Neural crest cell (in vitro differentiated cells): ENCODE data around the gene USP14. TPM values are rescaled to one million over a fixed set of nuclear protein-coding genes. Genes with fewer than 3 reads are reported as not detected.

ENCODE experiments used
- DNase-seq: peaks from one replicate; pipeline ENCODE4 v3.0.0; 2021; ENCODE audit warnings: low read depth, mixed read lengths, low spot score
- H3K27ac Mint-ChIP-seq: one replicate; pipeline ENCODE4 v1.8.0; 2021; ENCODE audit warnings: mild to moderate bottlenecking, mixed read lengths; ENCODE audit not compliant: unreplicated experiment
- H3K27me3 Mint-ChIP-seq: 2 replicates; pipeline ENCODE4 v1.8.0; 2021; ENCODE audit warnings: low read depth, mild to moderate bottlenecking, mixed read lengths
- H3K36me3 Mint-ChIP-seq: 2 replicates; pipeline ENCODE4 v1.8.0; 2021; ENCODE audit warnings: low read depth, mild to moderate bottlenecking, mixed read lengths
- H3K4me1 Mint-ChIP-seq: 2 replicates; pipeline ENCODE4 v1.8.0; 2021; ENCODE audit warnings: mixed read lengths
- H3K4me3 Mint-ChIP-seq: one replicate; pipeline ENCODE4 v1.8.0; 2021; ENCODE audit warnings: mild to moderate bottlenecking, mixed read lengths
- H3K9me3 Mint-ChIP-seq: 2 replicates; pipeline ENCODE4 v1.8.0; 2021; ENCODE audit warnings: mixed read lengths
- CTCF ChIP-seq: fragments of 200-600 bp; sonication (generic); conservative IDR thresholded peaks from 2 replicates; pipeline ENCODE4 v1.5.0; 2021; ENCODE audit warnings: antibody characterized with exemption, mild to moderate bottlenecking
- total RNA-seq: library from RNA; stranded (reverse); gene quantifications from 2 replicates; pipeline ENCODE4 v1.2.1, GENCODE V29; 2021

Gene USP14
- total RNA-seq, 1 donor from 2014 or later: 75.0 TPM

- no peaks in the 10 kb centered on the region for H3K36me3 Mint-ChIP-seq
- H3K27ac Mint-ChIP-seq: no peak overlapping the region
- DNase-seq: no peak
- no peaks in the 10 kb centered on the region for H3K9me3 Mint-ChIP-seq
- no peak overlapping the region for H3K4me3 Mint-ChIP-seq
- no peak for TF ChIP-seq CTCF
- H3K27me3 Mint-ChIP-seq: no peaks in the 10 kb centered on the region
- H3K4me1 Mint-ChIP-seq: no peaks in the 10 kb centered on the region
Observed at GRCh38 chr18:189254-189653, 30.9 kb downstream of the USP14 start.

- H3K36me3 Mint-ChIP-seq: peaks cover 9% of the 10 kb centered on the region
- no peak overlapping the region for H3K27ac Mint-ChIP-seq
- no peak for DNase-seq
- H3K9me3 Mint-ChIP-seq: no peaks in the 10 kb centered on the region
- TF ChIP-seq CTCF: no peak
- no peaks in the 10 kb centered on the region for H3K4me1 Mint-ChIP-seq
- H3K4me3 Mint-ChIP-seq: no peak overlapping the region
- no peaks in the 10 kb centered on the region for H3K27me3 Mint-ChIP-seq
Observed at GRCh38 chr18:191725-192124, 33.4 kb downstream of the USP14 start.

- peaks cover 15% of the 10 kb centered on the region for H3K36me3 Mint-ChIP-seq
- H3K9me3 Mint-ChIP-seq: no peaks in the 10 kb centered on the region
- no peaks in the 10 kb centered on the region for H3K4me1 Mint-ChIP-seq
- no peak overlapping the region for H3K4me3 Mint-ChIP-seq
- TF ChIP-seq CTCF: no peak
- H3K27me3 Mint-ChIP-seq: no peaks in the 10 kb centered on the region
- no peak overlapping the region for H3K27ac Mint-ChIP-seq
- DNase-seq: no peak
Observed at GRCh38 chr18:192801-193200, 34.4 kb downstream of the USP14 start.

GRCh38 chr18:195651-196050 lies 37.3 kb downstream of the USP14 start:
- Mint-ChIP-seq H3K4me1 (no peaks in the 10 kb centered on the region), H3K27me3 (no peaks in the 10 kb centered on the region), H3K4me3 (no peak overlapping the region), H3K9me3 (no peaks in the 10 kb centered on the region), H3K27ac (no peak overlapping the region), H3K36me3 (peaks cover 18% of the 10 kb centered on the region)
- DNase-seq: no peak
- TF ChIP-seq CTCF: no peak

- Mint-ChIP-seq H3K27me3 (no peaks in the 10 kb centered on the region), H3K4me1 (no peaks in the 10 kb centered on the region), H3K36me3 (peaks cover 20% of the 10 kb centered on the region), H3K4me3 (no peak overlapping the region), H3K27ac (no peak overlapping the region), H3K9me3 (no peaks in the 10 kb centered on the region)
- no peak for DNase-seq
- TF ChIP-seq CTCF: no peak
Observed at GRCh38 chr18:199214-199613, 40.9 kb downstream of the USP14 start.

- no peak for TF ChIP-seq CTCF
- H3K4me1 Mint-ChIP-seq: no peaks in the 10 kb centered on the region
- H3K36me3 Mint-ChIP-seq: peaks cover 23% of the 10 kb centered on the region
- no peak overlapping the region for H3K4me3 Mint-ChIP-seq
- H3K27ac Mint-ChIP-seq: no peak overlapping the region
- H3K9me3 Mint-ChIP-seq: no peaks in the 10 kb centered on the region
- DNase-seq: no peak
- H3K27me3 Mint-ChIP-seq: no peaks in the 10 kb centered on the region
Observed at GRCh38 chr18:199768-200167, 41.4 kb downstream of the USP14 start.
